Dendritic cell treated with granulocyte-macrophage colony-stimulating factor and Interleukin-4, amounts not matched to agents 40 ng/mL and 50 ng/mL, for 4 days (primary cell): ENCODE data around the gene DUSP8.

Experiments
- H3K27ac Mint-ChIP-seq: one replicate; pipeline ENCODE4 v1.8.0; 2022; ENCODE audit warnings: mild to moderate bottlenecking, mixed read lengths
- H3K27me3 Mint-ChIP-seq: one replicate; pipeline ENCODE4 v1.8.0; 2022; ENCODE audit warnings: mild to moderate bottlenecking, mixed read lengths
- H3K36me3 Mint-ChIP-seq: one replicate; pipeline ENCODE4 v1.8.0; 2022; ENCODE audit warnings: low read depth, mixed read lengths
- H3K4me1 Mint-ChIP-seq: one replicate; pipeline ENCODE4 v1.8.0; 2022; ENCODE audit warnings: low read depth, mixed read lengths
- H3K4me3 Mint-ChIP-seq: one replicate; pipeline ENCODE4 v1.8.0; 2022; ENCODE audit warnings: mild to moderate bottlenecking, moderate library complexity, mixed read lengths
- H3K9me3 Mint-ChIP-seq: one replicate; pipeline ENCODE4 v1.8.0; 2022; ENCODE audit warnings: mixed read lengths
- intact Hi-C: fragments of 100-400 bp; cut with micrococcal nuclease; formaldehyde crosslinking; loops from one replicate; pipeline ENCODE4 v1.15.0; 2022

The DUSP8 gene

GRCh38 chr11:1574238-1574932 lies 2.3 kb upstream of the DUSP8 start:
- Mint-ChIP-seq H3K27me3 (peaks cover 74% of the 10 kb centered on the region), H3K27ac (no peak overlapping the region)

GRCh38 chr11:1573903-1574237 lies 1.8 kb upstream of the DUSP8 start:
- Mint-ChIP-seq H3K4me1 (peaks cover 10% of the 10 kb centered on the region), H3K27me3 (peaks cover 76% of the 10 kb centered on the region), H3K9me3 (peaks cover 11% of the 10 kb centered on the region), H3K4me3 (no peak overlapping the region), H3K36me3 (no peaks in the 10 kb centered on the region), H3K27ac (no peak overlapping the region)
- intact Hi-C loops, result loop anchor here (2.0 kb wide), 1 partner anchor 371 kb away; no protein-coding TSS in a partner anchor

More at GRCh38 chr11:1574238-1574932, 2.3 kb upstream of the DUSP8 start:
- Mint-ChIP-seq H3K9me3 (peaks cover 16% of the 10 kb centered on the region), H3K4me3 (peak overlapping the region; percentile 8), H3K4me1 (peaks cover 10% of the 10 kb centered on the region), H3K36me3 (no peaks in the 10 kb centered on the region)
- intact Hi-C loops, result loop anchor here (2.0 kb wide), 1 partner anchor 372 kb away; no protein-coding TSS in a partner anchor

GRCh38 chr11:1573077-1573902 lies 1.2 kb upstream of the DUSP8 start:
- H3K27me3 Mint-ChIP-seq, result peaks cover 77% of the 10 kb centered on the region
- peak overlapping the region; percentile 55 for H3K4me3 Mint-ChIP-seq

GRCh38 chr11:1571760-1572196 lies 293 bp downstream of the DUSP8 start:
- H3K4me3 Mint-ChIP-seq, result no peak overlapping the region
- H3K36me3 Mint-ChIP-seq, result no peaks in the 10 kb centered on the region
- H3K4me1 Mint-ChIP-seq, result peaks cover 10% of the 10 kb centered on the region
- intact Hi-C loops, result no loop called here
- peaks cover 80% of the 10 kb centered on the region for H3K27me3 Mint-ChIP-seq
- H3K27ac Mint-ChIP-seq, result no peak overlapping the region
- no peaks in the 10 kb centered on the region for H3K9me3 Mint-ChIP-seq

More at GRCh38 chr11:1573077-1573902, 1.2 kb upstream of the DUSP8 start:
- Mint-ChIP-seq H3K36me3 (no peaks in the 10 kb centered on the region), H3K4me1 (peaks cover 10% of the 10 kb centered on the region), H3K27ac (no peak overlapping the region), H3K9me3 (peaks cover 5% of the 10 kb centered on the region)
- intact Hi-C loops, result no loop called here

- peaks cover 79% of the 10 kb centered on the region for H3K27me3 Mint-ChIP-seq
- no peaks in the 10 kb centered on the region for H3K9me3 Mint-ChIP-seq
- intact Hi-C loops, result no loop called here
These were observed 943 bp downstream of the DUSP8 start for GRCh38 chr11:1570896-1571759.

GRCh38 chr11:1570531-1570895 lies 1.6 kb downstream of the DUSP8 start:
- peaks cover 79% of the 10 kb centered on the region for H3K27me3 Mint-ChIP-seq
- H3K9me3 Mint-ChIP-seq, result no peaks in the 10 kb centered on the region
- no peak overlapping the region for H3K4me3 Mint-ChIP-seq
- intact Hi-C loops, result no loop called here
- no peak overlapping the region for H3K27ac Mint-ChIP-seq
- no peaks in the 10 kb centered on the region for H3K36me3 Mint-ChIP-seq
- peaks cover 10% of the 10 kb centered on the region for H3K4me1 Mint-ChIP-seq

More at GRCh38 chr11:1570896-1571759, 943 bp downstream of the DUSP8 start:
- Mint-ChIP-seq H3K27ac (no peak overlapping the region), H3K36me3 (no peaks in the 10 kb centered on the region), H3K4me1 (peaks cover 10% of the 10 kb centered on the region), H3K4me3 (peak overlapping the region; percentile 45)

- intact Hi-C loops, result no loop called here
- H3K27me3 Mint-ChIP-seq, result peaks cover 79% of the 10 kb centered on the region
- H3K4me3 Mint-ChIP-seq, result no peak overlapping the region
- peaks cover 10% of the 10 kb centered on the region for H3K4me1 Mint-ChIP-seq
- H3K9me3 Mint-ChIP-seq, result no peaks in the 10 kb centered on the region
- H3K27ac Mint-ChIP-seq, result no peak overlapping the region
- H3K36me3 Mint-ChIP-seq, result no peaks in the 10 kb centered on the region
These were observed 2.0 kb downstream of the DUSP8 start for GRCh38 chr11:1570001-1570453.

GRCh38 chr11:1569251-1569780 lies 2.8 kb downstream of the DUSP8 start:
- H3K4me3 Mint-ChIP-seq, result no peak overlapping the region
- intact Hi-C loops, result no loop called here

GRCh38 chr11:1568441-1568911 lies 3.6 kb downstream of the DUSP8 start:
- Mint-ChIP-seq H3K36me3 (no peaks in the 10 kb centered on the region), H3K9me3 (no peaks in the 10 kb centered on the region), H3K27me3 (peaks cover 77% of the 10 kb centered on the region), H3K27ac (no peak overlapping the region), H3K4me3 (no peak overlapping the region), H3K4me1 (peaks cover 2% of the 10 kb centered on the region)
- intact Hi-C loops, result no loop called here

More at GRCh38 chr11:1569251-1569780, 2.8 kb downstream of the DUSP8 start:
- no peaks in the 10 kb centered on the region for H3K36me3 Mint-ChIP-seq
- peaks cover 10% of the 10 kb centered on the region for H3K4me1 Mint-ChIP-seq
- H3K27me3 Mint-ChIP-seq, result peaks cover 77% of the 10 kb centered on the region
- no peak overlapping the region for H3K27ac Mint-ChIP-seq
- no peaks in the 10 kb centered on the region for H3K9me3 Mint-ChIP-seq

- Mint-ChIP-seq H3K36me3 (no peaks in the 10 kb centered on the region), H3K9me3 (no peaks in the 10 kb centered on the region), H3K27ac (no peak overlapping the region), H3K4me1 (no peaks in the 10 kb centered on the region), H3K27me3 (peaks cover 75% of the 10 kb centered on the region), H3K4me3 (no peak overlapping the region)
- intact Hi-C loops, result no loop called here
These were observed 4.4 kb downstream of the DUSP8 start for GRCh38 chr11:1567721-1568100.

GRCh38 chr11:1567052-1567720 lies 4.9 kb downstream of the DUSP8 start:
- no peak overlapping the region for H3K4me3 Mint-ChIP-seq
- no peaks in the 10 kb centered on the region for H3K36me3 Mint-ChIP-seq
- no peak overlapping the region for H3K27ac Mint-ChIP-seq

GRCh38 chr11:1566381-1567051 lies 5.6 kb downstream of the DUSP8 start:
- no peak overlapping the region for H3K27ac Mint-ChIP-seq
- no peaks in the 10 kb centered on the region for H3K4me1 Mint-ChIP-seq
- no peaks in the 10 kb centered on the region for H3K36me3 Mint-ChIP-seq
- intact Hi-C loops, result no loop called here
- H3K4me3 Mint-ChIP-seq, result no peak overlapping the region
- no peaks in the 10 kb centered on the region for H3K9me3 Mint-ChIP-seq
- H3K27me3 Mint-ChIP-seq, result peaks cover 75% of the 10 kb centered on the region

More at GRCh38 chr11:1567052-1567720, 4.9 kb downstream of the DUSP8 start:
- no peaks in the 10 kb centered on the region for H3K9me3 Mint-ChIP-seq
- intact Hi-C loops, result no loop called here
- H3K27me3 Mint-ChIP-seq, result peaks cover 73% of the 10 kb centered on the region
- no peaks in the 10 kb centered on the region for H3K4me1 Mint-ChIP-seq
